H1 (cell line): ENCODE results near the gene SPTBN1.

Experiments used
- BACH1 ChIP-seq: IDR thresholded peaks from 2 replicates; pipeline ENCODE4 v1.6.1; 2012; ENCODE audit warnings: low read length, improper control_type of control experiment
- BCL11A ChIP-seq, 2 experiments: IDR thresholded peaks; one replicate each; pipeline ENCODE4 v1.6.1; 2011; ENCODE audit warnings: low read depth in 2 of 2, low read length in 2 of 2, mild to moderate bottlenecking in 2 of 2
- CEBPB ChIP-seq: IDR thresholded peaks from 2 replicates; pipeline ENCODE4 v1.6.1; 2012; ENCODE audit warnings: low read depth, low read length
- EZH2 ChIP-seq: fragments of 200-600 bp; sonication (generic); IDR thresholded peaks from 2 replicates; pipeline ENCODE4 v1.7.1; 2012; ENCODE audit warnings: low read depth, mild to moderate bottlenecking, moderate library complexity, low read length, inconsistent platforms; ENCODE audit not compliant: severe bottlenecking
- FOSL1 ChIP-seq: IDR thresholded peaks from 2 replicates; pipeline ENCODE4 v1.6.1; 2011; ENCODE audit warnings: mild to moderate bottlenecking, low read depth, low read length, moderate library complexity; ENCODE audit not compliant: insufficient read depth
- POLR2A ChIP-seq, 2 experiments: IDR thresholded peaks; 1 replicate in 1 of 2; 2 replicates in 1 of 2; pipeline ENCODE4 v1.6.1; 2011; ENCODE audit warnings: low read depth in 2 of 2, low read length in 2 of 2, mild to moderate bottlenecking in 2 of 2; ENCODE audit errors: control extremely low read depth in 1 of 2
- SRF ChIP-seq: IDR thresholded peaks from 2 replicates; pipeline ENCODE4 v1.6.1; 2011; ENCODE audit warnings: mild to moderate bottlenecking, low read depth, low read length, moderate library complexity
- TF ChIP-seq, protein P1 (sequence below), 3 experiments: IDR thresholded peaks; 1 replicate in 2 of 3; 2 replicates in 1 of 3; pipeline versions ENCODE4 v1.5.1 to v1.6.1; 2011; ENCODE audit warnings: low read length in 3 of 3, mild to moderate bottlenecking in 3 of 3, inconsistent platforms in 2 of 3, low read depth in 1 of 3, moderate library complexity in 1 of 3; ENCODE audit not compliant: insufficient read depth in 1 of 3; ENCODE audit errors: control extremely low read depth in 1 of 3
- TF ChIP-seq, protein P2 (sequence below): IDR thresholded peaks from 2 replicates; pipeline ENCODE4 v1.6.1; 2012; ENCODE audit warnings: low read length, inconsistent platforms

DNA sequence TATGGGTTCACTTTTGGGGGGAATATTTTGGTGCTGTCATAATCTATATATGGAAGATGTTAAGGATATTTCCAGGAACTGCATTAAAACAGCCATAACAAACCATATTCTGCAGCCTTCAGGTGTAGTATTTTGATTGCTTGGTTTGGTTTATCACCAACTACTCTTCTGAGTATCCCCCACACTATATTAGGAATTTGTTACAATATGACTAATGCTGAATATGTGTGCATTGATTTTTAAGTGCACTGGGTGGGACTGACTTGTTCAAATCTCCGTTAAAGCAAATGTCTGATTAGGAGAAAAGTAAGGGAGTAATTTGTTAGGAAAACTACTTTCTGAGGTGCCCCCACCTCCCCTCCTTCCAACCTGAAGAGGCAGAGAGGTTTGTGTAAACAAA, 47.7 kb downstream of the SPTBN1 start:
- TF ChIP-seq BCL11A (IDR thresholded peaks at IDR 0.05; ENCODE audit: low read depth in 2 of 2, low read length in 2 of 2) (no peak), EZH2 (no peak), SRF (no peak), POLR2A (IDR thresholded peaks at IDR 0.05; ENCODE audit: control extremely low read depth in 1 of 2, low read depth in 2 of 2, low read length in 2 of 2) (no peak), FOSL1 (no peak), BACH1 (no peak), CEBPB (no peak)
- TF ChIP-seq, protein P1, sequence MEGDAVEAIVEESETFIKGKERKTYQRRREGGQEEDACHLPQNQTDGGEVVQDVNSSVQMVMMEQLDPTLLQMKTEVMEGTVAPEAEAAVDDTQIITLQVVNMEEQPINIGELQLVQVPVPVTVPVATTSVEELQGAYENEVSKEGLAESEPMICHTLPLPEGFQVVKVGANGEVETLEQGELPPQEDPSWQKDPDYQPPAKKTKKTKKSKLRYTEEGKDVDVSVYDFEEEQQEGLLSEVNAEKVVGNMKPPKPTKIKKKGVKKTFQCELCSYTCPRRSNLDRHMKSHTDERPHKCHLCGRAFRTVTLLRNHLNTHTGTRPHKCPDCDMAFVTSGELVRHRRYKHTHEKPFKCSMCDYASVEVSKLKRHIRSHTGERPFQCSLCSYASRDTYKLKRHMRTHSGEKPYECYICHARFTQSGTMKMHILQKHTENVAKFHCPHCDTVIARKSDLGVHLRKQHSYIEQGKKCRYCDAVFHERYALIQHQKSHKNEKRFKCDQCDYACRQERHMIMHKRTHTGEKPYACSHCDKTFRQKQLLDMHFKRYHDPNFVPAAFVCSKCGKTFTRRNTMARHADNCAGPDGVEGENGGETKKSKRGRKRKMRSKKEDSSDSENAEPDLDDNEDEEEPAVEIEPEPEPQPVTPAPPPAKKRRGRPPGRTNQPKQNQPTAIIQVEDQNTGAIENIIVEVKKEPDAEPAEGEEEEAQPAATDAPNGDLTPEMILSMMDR (IDR thresholded peaks at IDR 0.05; ENCODE audit: control extremely low read depth in 1 of 3, insufficient read depth in 1 of 3, low read depth in 1 of 3, low read length in 3 of 3): no peak
- TF ChIP-seq, protein P2, sequence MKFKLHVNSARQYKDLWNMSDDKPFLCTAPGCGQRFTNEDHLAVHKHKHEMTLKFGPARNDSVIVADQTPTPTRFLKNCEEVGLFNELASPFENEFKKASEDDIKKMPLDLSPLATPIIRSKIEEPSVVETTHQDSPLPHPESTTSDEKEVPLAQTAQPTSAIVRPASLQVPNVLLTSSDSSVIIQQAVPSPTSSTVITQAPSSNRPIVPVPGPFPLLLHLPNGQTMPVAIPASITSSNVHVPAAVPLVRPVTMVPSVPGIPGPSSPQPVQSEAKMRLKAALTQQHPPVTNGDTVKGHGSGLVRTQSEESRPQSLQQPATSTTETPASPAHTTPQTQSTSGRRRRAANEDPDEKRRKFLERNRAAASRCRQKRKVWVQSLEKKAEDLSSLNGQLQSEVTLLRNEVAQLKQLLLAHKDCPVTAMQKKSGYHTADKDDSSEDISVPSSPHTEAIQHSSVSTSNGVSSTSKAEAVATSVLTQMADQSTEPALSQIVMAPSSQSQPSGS: no peak
